GM23248 (cell line): ENCODE data around the gene MRTFA. TPM values are rescaled to one million over a fixed set of nuclear protein-coding genes. Genes with fewer than 3 reads are reported as not detected.
A peak's percentile ranks its signal among the peaks of the same experiment; 100 is the strongest.

Source experiments
- DNase-seq: peaks from one replicate; pipeline ENCODE4 v3.0.0-alpha.2; 2015
- H2AFZ ChIP-seq: fragments of 200-600 bp; sonication (generic); 2 replicates; pipeline ENCODE4 v1.6.1; 2016; ENCODE audit warnings: antibody characterized with exemption
- H3F3A ChIP-seq: fragments of 200-600 bp; sonication (generic); 2 replicates; pipeline ENCODE4 v1.6.1; 2016; ENCODE audit warnings: mild to moderate bottlenecking, antibody characterized with exemption, mixed run types; ENCODE audit not compliant: insufficient read depth
- H3K27ac ChIP-seq: fragments of 200-600 bp; sonication (generic); 2 replicates; pipeline ENCODE4 v1.5.1; 2016; ENCODE audit warnings: mild to moderate bottlenecking
- H3K27me3 ChIP-seq: fragments of 200-600 bp; sonication (generic); replicated peaks from 2 replicates; pipeline ENCODE4 v1.6.1; 2016; ENCODE audit warnings: mild to moderate bottlenecking; ENCODE audit not compliant: insufficient read depth
- H3K36me3 ChIP-seq: fragments of 200-600 bp; sonication (generic); 2 replicates; pipeline ENCODE4 v1.6.1; 2016; ENCODE audit warnings: low read depth, mild to moderate bottlenecking
- H3K4me1 ChIP-seq: fragments of 200-600 bp; sonication (generic); 2 replicates; pipeline ENCODE4 v1.6.1; 2016; ENCODE audit warnings: mild to moderate bottlenecking; ENCODE audit not compliant: insufficient read depth
- H3K4me2 ChIP-seq: fragments of 200-600 bp; sonication (generic); one replicate; pipeline ENCODE4 v1.6.1; 2016; ENCODE audit warnings: mild to moderate bottlenecking; ENCODE audit not compliant: unreplicated experiment
- H3K4me3 ChIP-seq: fragments of 200-600 bp; sonication (generic); 2 replicates; pipeline ENCODE4 v1.5.1; 2016; ENCODE audit warnings: mild to moderate bottlenecking
- H3K79me2 ChIP-seq: fragments of 200-600 bp; sonication (generic); 2 replicates; pipeline ENCODE4 v1.6.1; 2016; ENCODE audit warnings: mild to moderate bottlenecking; ENCODE audit not compliant: insufficient read depth
- H3K9ac ChIP-seq: fragments of 200-600 bp; sonication (generic); 2 replicates; pipeline ENCODE4 v1.6.1; 2016; ENCODE audit warnings: mild to moderate bottlenecking
- H3K9me2 ChIP-seq: fragments of 200-600 bp; sonication (generic); 2 replicates; pipeline ENCODE4 v1.6.1; 2016; ENCODE audit warnings: mixed run types, mild to moderate bottlenecking, moderate library complexity; ENCODE audit not compliant: insufficient read depth
- H3K9me3 ChIP-seq: fragments of 200-600 bp; sonication (generic); one replicate; pipeline ENCODE4 v1.6.1; 2017; ENCODE audit warnings: low read depth
- H4K20me1 ChIP-seq: fragments of 200-600 bp; sonication (generic); 2 replicates; pipeline ENCODE4 v1.6.0; 2016; ENCODE audit not compliant: insufficient read depth
- EZH2 ChIP-seq: fragments of 200-600 bp; sonication (generic); IDR thresholded peaks from 2 replicates; pipeline ENCODE4 v1.6.1; 2018; ENCODE audit warnings: antibody characterized with exemption, mild to moderate bottlenecking; ENCODE audit not compliant: insufficient read depth, poor library complexity, severe bottlenecking
- EZH2phosphoT487 ChIP-seq: fragments of 200-600 bp; sonication (generic); IDR thresholded peaks from 2 replicates; pipeline ENCODE4 v1.6.1; 2018; ENCODE audit warnings: antibody characterized with exemption, moderate library complexity, mild to moderate bottlenecking, low read depth; ENCODE audit not compliant: insufficient read depth
- WGBS, 2 experiments: methylation state at CpG; one replicate each; pipeline ENCODE4 v1.1.6; 2015 to 2017; ENCODE audit warnings: low lambda C conversion rate in 2 of 2, low coverage in 1 of 2; ENCODE audit errors: missing lambda C conversion rate in 2 of 2; 5-methylcytosine and 5-hydroxymethylcytosine counted together
- in situ Hi-C: fragments of 300-500 bp; cut with MboI; formaldehyde crosslinking; loops from 2 replicates; pipeline ENCODE4 v1.15.0; 2020
- polyA plus RNA-seq: library from polyadenylated mRNA; unstranded; fragments of >200 nt; fragmentation: Nextera tagmentation; extraction: Ambion mirVana; gene quantifications from 2 replicates; pipeline ENCODE4 v1.2.1, GENCODE V29; 2016
- total RNA-seq: library from RNA; depleted of rRNA; stranded (reverse); fragments of >200 nt; shearing (Covaris generic); gene quantifications from 2 replicates; pipeline ENCODE4 v1.2.3, GENCODE V29; 2014

Gene MRTFA
- total and polyA plus RNA-seq, 2 experiments from 2014 or later, result 24.2 to 49.2 TPM

DNA sequence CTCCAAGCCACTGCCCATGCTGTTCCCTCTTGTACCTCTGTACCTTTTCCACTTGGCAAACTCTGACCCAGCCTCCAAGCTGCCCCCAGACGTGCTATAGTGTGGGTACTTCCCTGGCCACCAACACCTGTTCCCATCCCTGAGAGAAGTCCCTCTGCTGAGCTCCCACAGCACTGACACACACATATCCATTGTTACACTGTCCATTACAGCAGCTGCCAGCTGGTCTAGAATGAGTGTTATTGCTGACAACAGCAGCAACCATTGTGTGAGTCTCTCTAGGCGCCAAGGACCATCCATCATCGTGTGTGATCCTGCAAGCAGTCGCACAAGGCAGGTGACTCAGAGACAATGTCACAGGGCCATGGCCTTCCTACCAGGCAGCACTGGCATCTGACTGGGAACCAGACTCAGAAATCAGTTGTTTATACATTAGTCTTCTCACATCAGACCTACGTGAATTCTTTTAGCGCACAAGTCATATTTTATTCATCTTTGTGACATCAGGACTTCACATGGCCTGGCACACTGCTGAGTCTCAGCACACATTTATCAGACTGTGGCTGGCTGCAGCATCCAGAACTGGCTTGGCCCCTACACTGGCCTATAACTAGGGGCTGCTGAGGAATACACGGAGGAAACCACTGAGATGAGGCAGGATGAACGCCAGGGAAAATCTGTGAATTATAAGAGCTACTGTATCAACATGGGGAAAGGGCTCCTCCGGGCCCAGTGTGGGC, 209.8 kb downstream of the MRTFA start:
- Histone ChIP-seq H3F3A (no peaks in the 10 kb centered on the region), H3K4me2 (no peak overlapping the region), H3K27me3 (no peaks in the 10 kb centered on the region), H4K20me1 (no peaks in the 10 kb centered on the region), H3K4me1 (no peaks in the 10 kb centered on the region), H2AFZ (no peak overlapping the region), H3K4me3 (no peak overlapping the region), H3K9ac (no peak overlapping the region), H3K9me3 (no peaks in the 10 kb centered on the region), H3K79me2 (peaks cover 33% of the 10 kb centered on the region), H3K9me2 (no peaks in the 10 kb centered on the region), H3K36me3 (peaks cover 11% of the 10 kb centered on the region), H3K27ac (no peak overlapping the region)
- 75 to 79% methylated on average over 9 of the region's 9 CpGs for WGBS, 2 experiments
- DNase-seq, result peak; percentile 43
- in situ Hi-C loops, result loop anchor here (25.0 kb wide), 1 partner anchor 211 kb away; the partner anchor contains the start of gene MRTFA
- TF ChIP-seq EZH2, result no peak
- TF ChIP-seq EZH2phosphoT487, result no peak

DNA sequence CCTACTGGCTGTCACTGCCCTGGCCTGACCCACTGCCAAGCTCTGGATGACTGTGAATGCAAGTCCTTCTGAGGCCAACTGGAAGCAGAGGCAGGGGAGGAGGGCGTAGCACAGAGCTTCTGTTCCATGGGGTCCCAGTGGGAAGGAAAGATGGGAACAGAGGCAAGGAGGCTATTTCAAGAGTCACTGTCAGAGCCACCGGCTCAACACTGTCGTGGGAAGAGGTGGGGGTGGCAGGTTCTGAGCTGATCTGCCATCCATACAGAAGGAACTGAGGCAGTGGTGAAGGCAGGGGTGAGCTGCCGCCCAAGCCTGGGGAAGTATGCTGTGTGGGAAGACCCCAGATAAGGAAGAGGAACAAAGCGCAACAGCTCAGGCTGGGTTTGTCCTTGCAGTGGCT, 211.4 kb downstream of the MRTFA start:
- Histone ChIP-seq H4K20me1 (no peaks in the 10 kb centered on the region), H3K27me3 (no peaks in the 10 kb centered on the region), H3K4me1 (no peaks in the 10 kb centered on the region), H3K4me2 (no peak overlapping the region), H2AFZ (no peak overlapping the region), H3K9ac (no peak overlapping the region), H3K4me3 (no peak overlapping the region), H3K9me3 (no peaks in the 10 kb centered on the region), H3K36me3 (peaks cover 15% of the 10 kb centered on the region), H3K79me2 (peaks cover 23% of the 10 kb centered on the region), H3K9me2 (no peaks in the 10 kb centered on the region), H3K27ac (no peak overlapping the region), H3F3A (no peaks in the 10 kb centered on the region)
- WGBS, 2 experiments, result 88 to 90% methylated on average over 5 of the region's 5 CpGs
- DNase-seq, result no peak
- in situ Hi-C loops, result loop anchor here (25.0 kb wide), 1 partner anchor 212 kb away; the partner anchor contains the start of gene MRTFA
- TF ChIP-seq EZH2 (no peak), EZH2phosphoT487 (no peak)

DNA sequence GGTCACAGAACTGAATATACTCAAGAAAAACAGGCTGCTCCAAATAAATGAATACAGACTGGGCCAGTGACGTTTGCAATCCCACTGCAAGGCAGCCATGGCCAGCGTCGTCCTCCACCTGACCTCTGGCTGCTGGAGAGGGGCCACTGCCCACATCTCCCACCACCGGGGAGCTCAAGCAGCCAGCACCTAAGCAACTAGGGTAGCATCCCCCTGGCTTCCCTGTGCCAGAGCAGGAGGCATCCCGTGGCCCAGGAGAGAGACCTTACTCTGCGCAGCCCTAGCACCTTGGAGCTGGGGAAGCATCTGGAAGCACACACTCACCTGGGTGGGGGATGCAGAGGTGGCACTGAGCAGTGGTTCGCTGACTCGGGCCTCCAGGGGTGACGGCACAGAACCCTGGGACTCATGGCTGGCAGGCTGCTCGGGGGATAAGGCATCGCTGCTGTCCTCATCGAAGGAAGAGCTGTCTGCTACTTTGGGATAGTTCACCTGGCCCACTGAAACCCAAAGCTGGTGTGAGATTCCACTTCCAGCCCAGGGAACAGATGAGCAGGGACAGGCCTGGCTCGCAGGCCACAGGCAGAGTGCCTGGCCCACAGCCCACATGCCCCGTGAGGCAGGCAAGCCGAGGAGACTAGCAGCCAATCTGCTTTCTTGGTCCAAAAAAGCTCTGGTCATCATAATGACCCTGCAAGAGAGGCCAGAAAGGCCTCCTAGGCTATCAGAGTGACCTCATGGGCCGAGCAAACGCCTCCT, 212.5 kb downstream of the MRTFA start:
- whole genome bisulfite sequencing, 2 experiments, result 87 to 89% methylated on average over 16 to 17 of the region's 17 CpGs
- Histone ChIP-seq H4K20me1 (no peaks in the 10 kb centered on the region), H3K27ac (no peak overlapping the region), H3K4me1 (no peaks in the 10 kb centered on the region), H3K4me2 (no peak overlapping the region), H3K4me3 (no peak overlapping the region), H3K79me2 (peaks cover 13% of the 10 kb centered on the region), H3K9me3 (no peaks in the 10 kb centered on the region), H3K36me3 (peaks cover 9% of the 10 kb centered on the region; the same call in 1 of the 2 replicates), H3F3A (no peaks in the 10 kb centered on the region), H3K9me2 (no peaks in the 10 kb centered on the region), H2AFZ (no peak overlapping the region), H3K27me3 (no peaks in the 10 kb centered on the region), H3K9ac (no peak overlapping the region)
- DNase-seq, result no peak
- TF ChIP-seq EZH2phosphoT487, result no peak
- no peak for TF ChIP-seq EZH2
- in situ Hi-C loops, result no loop called here

DNA sequence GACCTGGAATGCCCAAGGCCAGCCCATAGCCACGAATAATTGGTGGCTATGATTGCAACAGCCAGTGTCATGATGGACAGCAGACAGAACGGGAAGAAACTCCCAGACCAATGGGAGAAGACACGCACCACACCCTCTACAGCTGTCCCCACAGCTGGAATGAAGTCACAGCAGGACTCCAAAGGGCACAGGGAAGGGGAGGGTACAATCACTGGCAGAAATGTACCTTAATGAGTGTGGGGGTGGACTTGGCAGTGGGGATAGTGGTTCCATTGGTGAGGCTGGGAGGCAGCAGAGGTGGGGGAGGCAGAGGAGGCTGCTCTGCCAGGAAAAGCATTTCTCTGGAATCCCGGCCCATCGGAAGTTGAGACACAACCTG, 213.2 kb downstream of the MRTFA start:
- DNase-seq, result no peak
- Histone ChIP-seq H3K4me1 (no peaks in the 10 kb centered on the region), H3F3A (no peaks in the 10 kb centered on the region), H2AFZ (no peak overlapping the region), H3K9ac (no peak overlapping the region), H3K79me2 (0 out of 2 replicates have a peak, but pooled peaks cover 5% of the 10 kb centered on the region), H3K4me3 (no peak overlapping the region), H3K27me3 (no peaks in the 10 kb centered on the region), H3K4me2 (no peak overlapping the region), H4K20me1 (no peaks in the 10 kb centered on the region), H3K9me3 (no peaks in the 10 kb centered on the region), H3K27ac (no peak overlapping the region), H3K36me3 (peaks cover 5% of the 10 kb centered on the region; the same call in 1 of the 2 replicates), H3K9me2 (no peaks in the 10 kb centered on the region)
- in situ Hi-C loops, result no loop called here
- WGBS, 2 experiments, result 46 to 52% methylated on average over 5 of the region's 5 CpGs
- no peak for TF ChIP-seq EZH2phosphoT487
- TF ChIP-seq EZH2, result no peak
